Suprapubic skin (tissue), 4 donors: Measurements from ENCODE around the gene MRLN.
"Not testable (repeated sequence)": the region's sequence is repeated elsewhere in the genome, so short reads cannot be mapped to it uniquely, and the experiment has no call there.

Experiments used
- CTCF ChIP-seq, 2 donors: fragments of 200-600 bp in 1 of 2; fragments of 450-650 bp in 1 of 2; sonication (generic) in 1 of 2; IDR thresholded peaks; one replicate each; pipeline ENCODE4 v1.5.1; 2016 to 2019; ENCODE audit warnings: antibody characterized with exemption in 2 of 2, mild to moderate bottlenecking in 1 of 2, moderate library complexity in 1 of 2
- EP300 ChIP-seq: sonication (generic); formaldehyde crosslinking; IDR thresholded peaks from one replicate; pipeline ENCODE4 v1.6.1; 2017; ENCODE audit warnings: antibody characterized with exemption
- POLR2A ChIP-seq, 2 donors: fragments of 450-650 bp; IDR thresholded peaks; one replicate each; pipeline ENCODE4 v1.6.1; 2017; ENCODE audit warnings: antibody characterized with exemption in 2 of 2, mild to moderate bottlenecking in 2 of 2, moderate library complexity in 2 of 2
- POLR2AphosphoS5 ChIP-seq, 3 donors: sonication (generic); formaldehyde crosslinking; IDR thresholded peaks; one replicate each; pipeline ENCODE4 v1.6.1; 2017; ENCODE audit warnings: antibody characterized with exemption in 3 of 3

GRCh38 chr10:59785476-59785875 lies 32.2 kb upstream of the MRLN start:
- TF ChIP-seq POLR2A (IDR thresholded peaks at IDR 0.05); CTCF (IDR thresholded peaks at IDR 0.05); EP300; POLR2AphosphoS5 (IDR thresholded peaks at IDR 0.05): not testable (repeated sequence)
